IMR-90 (cell line): Measurements from ENCODE around the gene NEGR1. TPM values are rescaled to one million over a fixed set of nuclear protein-coding genes. Genes with fewer than 3 reads are reported as not detected.

Source experiments
- ATAC-seq: fragments of 200-7000 bp; cut with Tn5 transposase; 2 replicates; pipeline ENCODE4 v1.9.1; 2020; ENCODE audit warnings: low read depth, mild to moderate bottlenecking, moderate library complexity
- BruUV-seq: library from RNA; stranded (reverse); fragments of 400-500 nt; replicated peaks from 2 replicates; lab custom pipeline; 2021; lab: Mats Ljungman, UMichigan
- CTCF ChIA-PET: fragments of 300-600 bp; formaldehyde crosslinking; extraction: SDS; loops from one replicate; lab custom pipeline; 2021; ENCODE audit warnings: antibody characterized with exemption; lab: Yijun Ruan, JAX
- POLR2A ChIA-PET: fragments of 300-600 bp; sonication (Branson Sonifier 250); formaldehyde crosslinking; loops from one replicate; lab custom pipeline; 2022; ENCODE audit warnings: antibody characterized with exemption; ENCODE audit not compliant: unreplicated experiment; lab: Charles Lee
- DNase-seq: peaks from one replicate; pipeline ENCODE4 v3.0.0; 2013
- H2AFZ ChIP-seq: replicated peaks from 2 replicates; pipeline ENCODE3; 2013; ENCODE audit warnings: low read length, mild to moderate bottlenecking; ENCODE audit not compliant: poor library complexity
- H2AK5ac ChIP-seq: 2 replicates; pipeline ENCODE4 v1.6.1; 2013; ENCODE audit warnings: low read depth, low read length, inconsistent platforms
- H2AK9ac ChIP-seq: replicated peaks from 2 replicates; pipeline ENCODE3; 2013; ENCODE audit warnings: mild to moderate bottlenecking, low read depth, low read length, moderate library complexity; ENCODE audit not compliant: poor library complexity
- H2BK120ac ChIP-seq: 2 replicates; pipeline ENCODE4 v1.6.1; 2013; ENCODE audit warnings: low read depth, low read length, inconsistent platforms
- H2BK15ac ChIP-seq: 3 replicates; pipeline ENCODE4 v1.6.1; 2013; ENCODE audit warnings: low read depth, low read length, inconsistent platforms
- H2BK20ac ChIP-seq: 2 replicates; pipeline ENCODE4 v1.6.1; 2013; ENCODE audit warnings: low read depth, mild to moderate bottlenecking, inconsistent platforms, low read length, moderate library complexity
- H2BK5ac ChIP-seq: 2 replicates; pipeline ENCODE4 v1.6.1; 2013; ENCODE audit warnings: mild to moderate bottlenecking, low read depth, low read length, inconsistent platforms; ENCODE audit not compliant: poor library complexity, severe bottlenecking
- H3K14ac ChIP-seq: replicated peaks from 2 replicates; pipeline ENCODE4 v1.6.1; 2013; ENCODE audit warnings: low read depth, low read length, inconsistent platforms
- H3K18ac ChIP-seq: 2 replicates; pipeline ENCODE4 v1.6.1; 2013; ENCODE audit warnings: low read depth, low read length, control low read depth
- H3K23ac ChIP-seq: 2 replicates; pipeline ENCODE4 v1.6.1; 2013; ENCODE audit warnings: low read depth, low read length, inconsistent platforms
- H3K27ac ChIP-seq: 2 replicates; pipeline ENCODE4 v1.5.1; 2013; ENCODE audit warnings: mild to moderate bottlenecking, control low read depth, low read length; ENCODE audit not compliant: insufficient read depth
- H3K27me3 ChIP-seq: 2 replicates; pipeline ENCODE4 v1.6.1; 2013; ENCODE audit warnings: low read length; ENCODE audit not compliant: control insufficient read depth, insufficient read depth
- H3K36me3 ChIP-seq: 2 replicates; pipeline ENCODE4 v1.6.1; 2013; ENCODE audit warnings: low read length, mixed read lengths; ENCODE audit not compliant: control insufficient read depth, insufficient read depth
- H3K4ac ChIP-seq: 2 replicates; pipeline ENCODE4 v1.6.1; 2013; ENCODE audit warnings: low read depth, low read length, inconsistent platforms
- H3K4me1 ChIP-seq: 2 replicates; pipeline ENCODE4 v1.6.1; 2013; ENCODE audit warnings: low read length, mixed read lengths; ENCODE audit not compliant: control insufficient read depth, insufficient read depth
- H3K4me2 ChIP-seq: 2 replicates; pipeline ENCODE4 v1.6.1; 2013; ENCODE audit warnings: low read depth, mild to moderate bottlenecking, control low read depth, low read length, moderate library complexity
- H3K4me3 ChIP-seq: 2 replicates; pipeline ENCODE4 v1.5.1; 2013; ENCODE audit warnings: low read depth, mild to moderate bottlenecking, control low read depth, low read length, moderate library complexity; ENCODE audit not compliant: insufficient read depth
- H3K56ac ChIP-seq: 2 replicates; pipeline ENCODE4 v1.6.1; 2013; ENCODE audit warnings: low read length, inconsistent platforms; ENCODE audit not compliant: insufficient read depth; ENCODE audit errors: extremely low read depth
- H3K79me1 ChIP-seq, 2 experiments: 2 replicates each; pipeline ENCODE4 v1.6.1; 2013; ENCODE audit warnings: low read length in 2 of 2, inconsistent platforms in 1 of 2, low read depth in 1 of 2
- H3K9ac ChIP-seq: 2 replicates; pipeline ENCODE4 v1.6.1; 2013; ENCODE audit warnings: low read depth, low read length, control low read depth
- H3K9me1 ChIP-seq: 2 replicates; pipeline ENCODE4 v1.6.1; 2013; ENCODE audit warnings: low read length, inconsistent platforms; ENCODE audit not compliant: insufficient read depth
- H3K9me3 ChIP-seq: 2 replicates; pipeline ENCODE4 v1.6.1; 2013; ENCODE audit warnings: low read length; ENCODE audit not compliant: control insufficient read depth, insufficient read depth
- H4K20me1 ChIP-seq: 2 replicates; pipeline ENCODE4 v1.6.1; 2013; ENCODE audit warnings: low read length, inconsistent platforms; ENCODE audit not compliant: insufficient read depth
- H4K5ac ChIP-seq: 2 replicates; pipeline ENCODE4 v1.6.1; 2013; ENCODE audit warnings: mild to moderate bottlenecking, low read depth, low read length, control low read depth
- H4K8ac ChIP-seq, 2 experiments: 2 replicates each; pipeline ENCODE4 v1.6.1; 2013; ENCODE audit warnings: low read depth in 2 of 2, low read length in 2 of 2, control low read depth in 1 of 2, inconsistent platforms in 1 of 2
- H4K91ac ChIP-seq: 2 replicates; pipeline ENCODE4 v1.6.1; 2013; ENCODE audit warnings: low read depth, low read length, inconsistent platforms; ENCODE audit not compliant: insufficient read depth
- CEBPB ChIP-seq: IDR thresholded peaks from 2 replicates; pipeline ENCODE4 v1.6.1; 2012; ENCODE audit warnings: low read depth, low read length, improper control_type of control experiment
- CTCF ChIP-seq: conservative IDR thresholded peaks from 2 replicates; pipeline ENCODE4 v1.5.1; 2012; ENCODE audit warnings: mild to moderate bottlenecking, low read depth, low read length, improper control_type of control experiment
- ELK1 ChIP-seq: fragments of 150-350 bp; IDR thresholded peaks from 2 replicates; pipeline ENCODE4 v1.6.1; 2016; ENCODE audit warnings: low read depth, mild to moderate bottlenecking, low read length, moderate library complexity, borderline replicate concordance
- MXI1 ChIP-seq: IDR thresholded peaks from 2 replicates; pipeline ENCODE4 v1.6.1; 2012; ENCODE audit warnings: low read depth, mild to moderate bottlenecking, low read length, moderate library complexity, borderline replicate concordance
- NFE2L2 ChIP-seq: fragments of 150-350 bp; IDR thresholded peaks from 2 replicates; pipeline ENCODE4 v1.6.1; 2016; ENCODE audit warnings: low read depth, mild to moderate bottlenecking, low read length
- USF2 ChIP-seq: fragments of 150-350 bp; IDR thresholded peaks from 2 replicates; pipeline ENCODE4 v1.6.1; 2017; ENCODE audit warnings: mild to moderate bottlenecking, antibody characterized with exemption, low read length, low read depth
- dilution Hi-C: fragments of 300-500 bp; cut with HindIII; formaldehyde crosslinking; loops from one replicate; pipeline ENCODE4 v1.14.3; 2018; ENCODE audit warnings: low sequenced_read_pairs; ENCODE audit not compliant: unreplicated experiment
- in situ Hi-C: fragments of 300-500 bp; cut with MboI; formaldehyde crosslinking; loops from 3 replicates; pipeline ENCODE4 v1.14.3; 2019; ENCODE audit warnings: low sequenced_read_pairs, inconsistent platforms, mixed read lengths
- intact Hi-C: fragments of 100-400 bp; cut with micrococcal nuclease; formaldehyde crosslinking; loops from 2 replicates; pipeline ENCODE4 v1.10.0; 2022
- polyA plus RNA-seq, 3 experiments: library from polyadenylated mRNA; depleted of rRNA; stranded (reverse); fragments of >200 nt; gene quantifications; 2 replicates each; pipeline ENCODE4 v1.2.3, GENCODE V29; 2012; ENCODE audit warnings: low replicate concordance in 1 of 3
- total RNA-seq: library from RNA; depleted of rRNA; stranded (reverse); fragments of >200 nt; gene quantifications from 2 replicates; pipeline ENCODE4 v1.2.3, GENCODE V29; 2012

The NEGR1 gene
- total and polyA plus RNA-seq, 2 of the 4 experiments (the other 2 are of a cell fraction): 5.1 to 9.1 TPM

- POLR2A ChIA-PET: no interaction called here
- Histone ChIP-seq H3K23ac (no peak overlapping the region), H3K4me1 (no peaks in the 10 kb centered on the region), H3K4ac (no peak overlapping the region), H3K9ac (no peak overlapping the region), H3K27me3 (no peaks in the 10 kb centered on the region), H3K79me1 (no peaks in the 10 kb centered on the region), H2BK5ac (no peak overlapping the region), H3K56ac (no peak overlapping the region), H2AK9ac (no peak overlapping the region), H2AFZ (no peak overlapping the region), H3K4me3 (no peak overlapping the region), H2BK120ac (no peak overlapping the region), H3K9me1 (no peaks in the 10 kb centered on the region), H3K18ac (no peak overlapping the region), H2BK20ac (no peak overlapping the region), H4K20me1 (no peaks in the 10 kb centered on the region), H3K36me3 (no peaks in the 10 kb centered on the region), H3K4me2 (no peak overlapping the region), H4K5ac (no peak overlapping the region), H4K91ac (no peak overlapping the region), H4K8ac (no peak overlapping the region), H3K9me3 (no peaks in the 10 kb centered on the region), H3K27ac (no peak overlapping the region), H2AK5ac (no peak overlapping the region), H3K14ac (no peak overlapping the region), H2BK15ac (no peak overlapping the region)
- intact Hi-C loops (no loop called here), in situ Hi-C loops (no loop called here), dilution Hi-C loops (no loop called here)
- DNase-seq: no peak
- TF ChIP-seq NFE2L2 (no peak), MXI1 (no peak), USF2 (no peak), ELK1 (no peak), CTCF (no peak), CEBPB (no peak)
- ATAC-seq: no peak
- no TSS peak for BruUV-seq
- CTCF ChIA-PET: no interaction called here
Observed at GRCh38 chr1:71526824-71527223, 755.5 kb downstream of the NEGR1 start.
